Hematopoietic multipotent progenitor cell treated with erythropoietin and hydrocortisone succinate and interleukin-3 and kit ligand, for 4 days (in vitro differentiated cells): ENCODE results near the gene DENND5B.
"Not testable (repeated sequence)": the region's sequence is repeated elsewhere in the genome, so short reads cannot be mapped to it uniquely, and the experiment has no call there.

Experiments
- DNase-seq: peaks from one replicate; pipeline ENCODE4 v3.0.0-alpha.2; 2015

DENND5B gene

DNA sequence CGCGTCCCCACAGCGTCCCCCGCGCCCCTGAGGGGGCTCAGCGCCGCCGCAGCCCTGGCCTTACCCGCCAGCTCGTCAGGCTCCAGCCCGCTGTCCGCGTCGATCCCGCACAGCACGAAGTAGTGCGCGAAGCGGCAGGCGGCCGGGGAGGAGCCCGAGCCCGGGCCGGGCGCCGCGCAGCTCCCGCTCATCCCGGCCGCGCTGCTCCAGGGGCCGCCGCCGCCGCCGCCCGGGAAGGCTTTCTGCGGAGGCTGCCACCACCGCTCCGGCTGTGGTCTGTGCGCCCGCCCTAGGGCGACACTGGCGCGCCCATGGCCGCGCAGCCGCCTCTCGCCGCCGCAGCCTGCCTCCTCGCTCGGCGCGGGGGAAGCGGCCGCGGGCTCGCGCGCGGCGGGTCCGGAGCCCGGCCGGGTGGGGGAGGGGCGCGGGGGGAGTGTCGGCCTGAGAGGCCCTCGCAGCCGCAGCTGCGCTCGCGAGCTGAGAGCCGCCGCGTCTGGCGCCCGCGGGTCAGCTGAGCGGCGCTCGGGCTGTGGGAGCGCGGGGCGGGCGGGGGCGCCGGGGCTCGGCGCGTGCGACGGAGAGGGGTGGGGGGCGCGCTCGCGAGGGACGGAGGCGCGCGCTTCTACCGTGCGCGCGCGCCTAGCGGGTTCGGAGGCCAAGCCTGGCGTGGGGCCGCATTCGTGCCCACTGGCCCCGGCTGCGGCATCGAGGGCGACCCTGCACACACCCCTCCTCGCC lies at the start of gene DENND5B:
Gene DENND5B, minus strand, starts transcription at position 495 of the 738 bp plus-strand sequence. Its CDS starts 304 bp downstream, at position 191.
- DNase-seq = peak; percentile 81

DNA sequence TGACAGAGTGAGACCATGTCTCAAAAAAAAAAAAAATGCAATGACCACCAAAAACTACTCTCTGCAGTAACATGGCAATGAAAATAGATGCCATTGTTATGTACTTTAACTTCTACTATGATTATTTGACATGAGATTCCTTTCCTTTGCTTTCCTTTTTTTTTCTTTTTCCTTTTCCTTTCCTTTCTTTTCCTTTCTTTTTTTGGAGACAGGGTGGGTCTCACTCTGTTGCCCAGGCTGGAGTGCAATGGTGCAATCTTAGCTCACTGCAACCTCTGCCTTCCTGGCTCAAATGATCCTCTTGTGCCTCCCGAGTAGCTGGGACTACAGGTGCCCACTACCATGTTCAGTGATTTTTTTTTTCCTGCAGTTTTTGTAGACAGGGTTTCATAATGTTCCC lies 43.7 kb upstream of the DENND5B start:
- no peak for DNase-seq

DNA sequence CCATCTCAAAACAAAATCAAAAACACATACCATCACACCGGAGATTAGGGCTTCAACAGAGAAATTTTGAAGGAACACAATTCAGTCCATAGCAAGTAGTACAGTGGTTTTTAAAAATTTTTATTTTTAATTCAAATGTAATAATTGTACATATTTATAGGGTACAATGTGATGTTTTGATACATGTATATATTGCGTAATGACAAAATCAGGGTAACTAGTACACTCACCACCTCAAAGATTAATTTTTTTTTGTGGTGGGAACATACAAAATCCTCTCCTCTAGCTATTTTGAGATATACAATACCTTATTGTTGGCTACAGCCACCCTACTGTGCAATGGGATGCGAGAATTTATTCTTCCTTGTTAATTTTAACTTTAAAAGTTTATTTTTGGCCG lies 42.5 kb upstream of the DENND5B start:
- DNase-seq = no peak

DNA sequence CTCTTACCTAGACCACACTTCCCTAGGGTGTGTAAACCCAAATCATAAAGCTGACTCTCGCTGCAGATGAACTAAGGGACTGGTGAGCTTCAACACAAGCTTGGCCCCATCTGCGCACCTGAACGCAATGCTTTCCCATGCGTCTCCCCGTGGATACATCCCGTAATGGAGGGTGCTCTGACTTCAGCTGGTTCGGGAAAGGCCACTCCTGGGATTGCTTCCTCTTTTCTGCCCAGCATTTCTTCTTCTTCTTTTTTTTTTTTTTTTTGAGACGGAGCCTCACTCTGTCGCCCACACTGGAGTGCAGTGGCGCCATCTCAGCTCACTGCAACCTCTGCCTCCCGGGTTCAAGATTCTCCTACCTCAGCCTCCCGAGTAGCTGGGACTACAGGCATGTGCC lies 40.9 kb upstream of the DENND5B start:
- no peak for DNase-seq

DNA sequence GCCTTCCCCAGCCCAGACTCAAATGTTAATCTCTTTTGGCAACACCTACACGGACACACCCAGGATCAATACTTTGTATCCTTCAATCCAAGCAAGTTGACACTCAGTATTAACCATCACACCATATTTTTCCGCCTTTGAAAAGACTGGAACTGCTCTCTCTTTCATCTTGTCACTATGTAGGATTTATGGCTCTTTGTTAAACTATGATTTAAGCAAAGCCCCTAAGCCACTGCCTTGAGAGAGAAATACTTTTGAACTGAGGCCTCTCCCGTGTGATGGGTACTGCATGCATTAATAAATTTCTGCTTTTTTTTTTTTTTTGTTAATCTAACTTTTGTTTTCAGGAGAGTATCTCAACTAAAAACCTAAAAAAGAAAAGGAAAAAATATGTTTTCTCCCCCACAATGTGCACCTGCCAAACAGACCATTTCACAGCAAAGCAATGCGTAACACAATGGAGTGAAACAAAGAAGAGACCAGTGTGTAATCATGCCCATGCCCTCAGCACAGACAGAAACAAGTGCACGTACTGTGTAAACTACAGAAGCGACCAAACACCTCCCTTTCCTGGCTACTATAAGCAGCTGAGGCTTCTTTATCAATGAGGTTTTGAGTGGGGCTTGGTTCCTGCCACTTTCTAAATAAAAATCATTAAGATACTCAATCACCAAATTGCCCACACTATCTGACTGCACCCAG lies 40.2 kb upstream of the DENND5B start:
- no peak for DNase-seq

DNA sequence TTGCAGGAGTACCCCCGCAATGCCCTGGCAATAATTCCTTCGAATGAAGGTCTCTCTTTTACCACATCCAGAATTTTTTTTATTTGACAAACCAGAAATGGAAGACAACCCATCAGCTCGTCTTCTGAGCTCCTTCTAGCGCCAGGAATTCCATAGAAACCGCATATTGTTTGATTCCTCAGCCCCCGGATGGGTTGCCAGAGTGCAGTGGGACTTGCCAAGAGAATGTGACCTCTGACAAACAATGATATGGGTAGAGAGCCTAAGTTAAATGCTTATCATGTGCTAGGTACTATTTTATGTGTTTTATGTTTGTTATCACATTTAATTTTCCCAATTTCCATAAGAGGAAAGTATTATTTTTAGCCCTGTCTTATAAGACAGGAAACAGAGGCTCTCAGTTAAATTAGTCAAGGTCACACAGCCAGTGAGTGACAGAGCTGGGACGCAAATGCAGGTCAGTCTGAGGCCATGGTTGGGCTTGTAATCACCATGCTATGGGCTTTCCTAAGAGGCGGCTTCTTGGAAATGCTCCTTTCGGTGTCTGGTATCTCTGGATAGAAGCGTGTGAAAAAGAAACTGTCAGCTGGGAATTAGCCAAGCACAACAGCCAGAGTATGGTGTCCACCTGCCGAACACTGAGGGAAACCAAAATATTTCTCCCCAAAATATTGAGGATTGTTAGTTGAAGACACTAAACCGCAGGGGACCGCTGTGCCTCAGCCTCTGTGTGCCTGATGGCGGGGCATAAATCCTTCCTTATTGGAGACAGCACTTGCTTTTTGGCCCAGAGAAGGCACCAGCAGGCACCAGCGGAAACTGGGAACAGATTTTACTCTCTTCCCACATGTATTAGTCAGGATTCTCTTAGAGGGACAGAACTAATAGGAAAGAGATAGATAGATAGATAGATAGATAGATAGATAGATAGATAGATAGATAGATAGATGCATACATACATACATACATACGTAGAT lies 39.1 kb upstream of the DENND5B start:
- no peak for DNase-seq

DNA sequence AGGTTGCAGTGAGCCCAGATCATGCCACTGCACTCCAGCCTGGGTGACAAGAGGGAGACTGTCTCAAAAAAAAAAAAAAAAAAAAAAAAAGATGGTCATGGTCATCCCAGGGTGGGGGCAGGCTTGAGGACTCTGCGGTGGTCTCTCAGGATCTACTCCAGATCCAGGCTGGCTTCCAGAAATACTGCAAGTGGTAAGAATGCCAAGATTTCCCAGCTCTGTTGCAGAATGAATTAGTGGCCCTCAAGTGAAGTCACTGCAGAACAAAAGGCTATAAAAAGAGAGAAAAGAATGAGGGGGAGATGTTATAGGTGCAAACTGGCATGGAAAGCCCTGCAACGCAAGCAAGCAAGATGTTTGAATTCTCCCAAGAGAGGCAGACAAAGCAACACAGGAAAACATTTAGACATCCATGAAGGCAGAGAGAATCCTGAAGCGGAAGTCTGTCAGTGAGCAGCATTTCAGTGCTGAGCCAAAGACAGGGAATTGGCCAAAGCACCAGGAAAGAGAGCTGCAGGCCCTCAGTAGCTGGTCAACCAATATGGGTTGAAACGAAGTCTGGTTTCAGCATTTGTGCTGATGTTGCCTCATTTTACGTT lies 36.6 kb upstream of the DENND5B start:
- DNase-seq = no peak

DNA sequence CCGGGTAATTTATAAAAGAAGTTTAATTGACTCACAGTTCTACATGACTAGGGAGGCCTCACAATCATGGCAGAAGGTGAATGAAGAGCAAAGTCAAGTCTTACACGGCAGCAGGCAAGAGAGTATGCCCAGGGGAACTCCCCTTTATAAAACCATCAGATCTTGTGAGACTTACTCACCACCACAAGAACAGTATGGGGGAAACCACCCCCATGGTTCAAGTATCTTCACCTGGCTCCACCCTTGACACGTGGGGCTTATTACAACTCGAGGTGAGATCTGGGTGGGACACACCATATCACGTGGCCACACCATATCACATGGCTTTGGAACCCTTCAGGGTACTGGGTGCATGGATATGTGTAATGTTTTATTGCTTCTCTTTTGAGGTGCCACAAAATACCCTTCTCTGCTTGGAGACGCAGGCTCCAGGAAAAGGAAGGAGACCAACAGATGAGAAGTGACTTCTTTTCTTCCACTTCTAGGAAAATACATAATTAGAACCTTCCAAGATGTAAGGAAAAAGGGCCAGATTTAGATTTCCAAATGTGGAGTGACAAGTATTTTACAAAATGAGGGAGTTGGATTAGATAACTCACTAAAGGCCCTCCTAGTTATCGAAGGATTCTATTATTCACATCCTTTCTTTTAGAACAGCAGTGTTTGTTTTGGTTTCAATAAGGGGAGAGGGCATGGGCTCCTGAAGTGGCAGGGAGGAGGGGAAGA lies 35.5 kb upstream of the DENND5B start:
- no peak for DNase-seq

DNA sequence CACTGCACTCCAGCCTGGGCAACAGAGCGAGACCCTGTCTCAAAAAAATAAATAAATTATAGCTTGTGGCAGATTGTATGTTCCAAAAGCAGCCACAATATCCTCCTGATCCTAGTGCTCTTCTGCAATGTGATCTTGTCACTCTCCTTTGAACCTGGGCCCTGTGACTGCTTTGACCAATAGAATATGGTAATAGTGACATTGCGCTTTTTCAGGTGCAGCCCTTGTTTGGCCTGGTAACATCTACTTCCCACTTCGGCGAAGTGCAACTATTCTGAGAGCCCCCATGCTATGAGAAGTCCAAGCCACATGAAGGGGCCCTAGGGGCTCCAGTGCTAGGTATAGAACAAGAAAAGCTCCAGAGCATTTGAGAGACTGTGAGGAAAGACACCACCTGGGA lies 31.1 kb upstream of the DENND5B start:
- DNase-seq = no peak

DNA sequence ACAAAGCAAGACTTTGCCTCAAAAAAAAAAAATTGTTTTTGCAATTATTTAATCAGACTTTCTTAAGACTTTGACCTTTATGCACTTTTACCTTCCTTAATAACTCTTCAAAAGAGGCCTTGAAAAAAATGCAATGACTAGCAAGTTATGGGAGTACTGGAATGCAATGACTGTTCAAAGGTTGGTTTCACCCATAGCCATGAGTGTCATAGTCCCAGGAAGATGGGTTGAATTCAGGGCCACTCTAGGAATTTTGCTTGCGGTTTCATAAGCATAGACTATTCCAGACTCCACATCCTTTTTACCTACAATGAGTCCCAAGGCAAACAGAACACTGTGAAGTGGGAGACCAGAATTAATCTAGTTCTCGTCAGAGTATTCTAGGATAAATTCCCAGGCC lies 29.4 kb upstream of the DENND5B start:
- no peak for DNase-seq

DNA sequence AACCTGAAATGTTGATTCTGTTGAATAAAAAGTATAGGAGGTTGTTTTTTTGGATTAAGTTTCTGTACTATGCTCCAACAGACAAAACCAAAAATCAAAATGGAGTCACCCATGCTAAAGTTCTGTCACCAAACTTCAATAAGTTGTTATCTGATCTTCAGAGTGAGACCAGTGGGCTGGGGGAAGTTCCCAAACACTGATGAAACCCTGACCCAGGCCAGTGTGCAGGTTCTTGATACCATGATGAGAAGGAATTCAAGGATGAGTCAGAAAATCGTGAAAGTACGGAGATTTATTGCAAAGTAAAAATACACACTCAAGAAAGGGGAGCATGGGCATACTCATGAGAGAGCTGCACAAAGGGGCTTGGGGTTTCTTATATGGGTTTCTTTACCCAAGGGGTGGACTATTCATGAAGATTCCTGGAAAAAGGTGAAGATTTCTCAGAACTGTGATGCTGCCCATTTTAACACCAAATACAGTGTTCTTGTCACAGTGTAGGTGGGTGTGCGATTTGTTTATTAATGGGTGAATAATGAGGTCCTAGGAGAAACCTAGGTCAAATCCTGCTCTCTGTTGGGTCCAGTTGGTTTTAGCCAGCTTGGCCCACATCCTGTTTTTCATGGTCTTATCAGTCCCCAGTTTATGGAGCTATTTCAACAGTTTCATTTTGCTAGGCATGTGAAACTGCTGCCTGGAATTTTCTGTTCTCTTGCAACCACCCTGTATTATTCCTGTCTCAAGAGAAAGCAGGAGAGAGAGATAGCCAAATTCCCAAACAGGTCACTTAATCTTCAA lies 27.5 kb upstream of the DENND5B start:
- DNase-seq = peak; percentile 28

DNA sequence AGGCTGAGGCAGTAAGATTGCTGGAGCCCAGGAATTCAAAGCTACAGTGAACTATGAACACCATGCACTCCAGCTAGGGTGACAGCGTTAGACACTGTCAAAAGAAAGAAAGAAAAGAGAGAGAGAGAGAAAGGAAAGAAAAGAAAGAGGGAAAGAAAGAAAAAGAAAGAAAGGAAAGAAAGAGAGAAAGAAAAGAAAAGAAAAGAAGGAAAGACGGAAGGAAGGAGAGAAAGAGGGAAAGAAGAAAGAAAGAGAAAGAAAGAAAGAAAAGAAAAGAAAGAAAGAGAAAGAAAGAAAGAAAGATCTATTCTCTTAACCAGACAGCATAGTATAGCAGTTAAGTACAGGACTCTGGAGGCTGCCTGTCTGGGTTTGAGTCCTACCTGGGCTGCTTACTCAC lies 21.9 kb upstream of the DENND5B start:
- DNase-seq = no peak

DNA sequence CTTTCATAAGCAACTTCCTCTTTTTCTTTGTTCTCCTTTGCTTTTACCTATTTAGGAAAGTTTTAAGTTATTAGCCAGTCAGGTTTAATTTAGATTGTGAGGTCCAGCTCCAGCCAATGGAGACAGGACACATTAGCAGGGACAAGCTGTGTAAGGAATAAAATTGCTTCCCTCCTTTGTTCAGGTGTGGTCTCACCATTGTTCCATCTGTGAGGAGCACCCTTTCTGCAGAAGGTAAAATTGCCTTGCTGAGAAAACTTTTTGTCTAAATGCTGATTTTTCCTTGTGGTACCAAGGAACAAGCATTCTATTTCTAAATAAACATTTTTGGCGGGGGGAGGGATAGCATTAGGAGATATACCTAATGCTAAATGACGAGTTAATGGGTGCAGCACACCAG lies 17.4 kb upstream of the DENND5B start:
- DNase-seq = not testable (repeated sequence)

DNA sequence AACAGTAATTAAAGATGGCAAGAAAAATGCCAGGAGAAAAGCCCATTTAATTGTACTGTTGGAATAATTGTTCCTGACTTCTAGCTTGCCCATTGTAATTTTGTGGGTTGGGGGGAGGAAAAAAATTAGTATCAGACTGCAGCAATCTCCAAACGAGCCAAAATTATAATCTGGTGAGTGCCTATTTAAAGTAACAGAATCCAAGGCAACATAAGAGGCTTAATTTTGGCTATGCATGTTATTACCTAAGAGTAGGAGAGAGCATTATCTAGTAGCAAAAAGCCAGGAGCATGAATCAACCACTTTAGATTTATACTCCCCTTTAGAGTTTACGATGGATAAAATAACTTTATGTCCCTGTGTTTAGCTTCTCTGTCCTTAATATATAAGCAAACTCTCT lies 14.6 kb upstream of the DENND5B start:
- no peak for DNase-seq

DNA sequence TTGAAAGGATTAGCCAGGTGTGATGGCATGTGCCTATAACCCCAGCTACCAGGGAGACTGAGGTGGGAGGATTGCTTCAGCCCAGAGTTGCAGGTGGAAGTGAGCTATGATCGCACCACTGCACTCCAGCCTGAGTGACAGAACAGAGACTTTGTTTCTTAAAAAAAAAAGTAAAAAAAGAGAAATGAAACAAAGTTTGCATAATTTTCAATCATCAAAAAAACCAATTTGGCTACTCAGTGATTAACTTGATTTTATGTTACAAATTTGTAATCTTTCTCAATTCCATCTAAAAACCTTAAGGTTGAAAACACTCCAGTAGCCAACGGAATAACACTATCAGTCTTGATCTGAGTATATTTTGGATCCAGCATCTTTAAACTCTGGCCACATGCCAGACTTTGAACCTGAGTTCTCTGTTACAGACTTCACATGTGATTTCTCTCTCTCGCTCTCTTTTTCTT lies 12.6 kb upstream of the DENND5B start:
- no peak for DNase-seq

DNA sequence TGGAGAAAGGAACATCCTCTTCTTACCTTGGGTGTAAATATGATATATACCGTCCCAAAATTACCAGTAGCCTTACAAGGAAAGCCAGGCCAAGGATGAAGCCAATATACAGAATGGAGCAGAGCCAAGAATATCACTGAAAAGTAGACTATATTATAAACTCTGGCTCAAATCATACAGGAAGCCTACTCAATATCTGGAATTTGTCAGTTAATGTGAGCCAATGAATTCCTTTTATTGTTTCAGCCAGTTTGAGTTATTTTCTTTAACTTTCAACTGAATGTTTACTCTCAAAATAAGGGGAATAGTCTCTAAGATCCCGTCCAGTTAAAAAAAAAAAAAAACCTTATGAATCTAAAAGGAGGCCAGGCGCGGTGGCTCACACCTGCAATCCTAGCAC lies 9.8 kb upstream of the DENND5B start:
- DNase-seq = no peak

DNA sequence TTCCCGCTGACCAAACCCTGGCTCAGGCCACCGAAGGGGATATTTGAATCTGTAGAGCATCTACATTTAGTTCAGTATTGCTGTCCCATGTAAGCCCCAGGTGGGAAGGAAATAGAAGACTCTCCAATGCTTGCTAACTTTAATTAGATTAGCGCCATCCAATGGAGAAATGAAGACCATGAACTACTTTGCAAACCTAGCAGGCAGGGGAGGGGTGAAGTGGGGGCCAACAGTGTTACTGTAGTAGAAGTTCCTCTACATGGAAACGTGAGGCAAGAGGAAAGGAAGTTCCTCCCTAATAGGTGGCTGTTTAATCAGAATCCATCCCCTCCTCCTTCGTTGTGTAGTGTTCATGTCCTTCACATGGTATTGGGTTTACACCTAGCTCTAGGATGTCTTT lies 9.3 kb upstream of the DENND5B start:
- peak; percentile 16 for DNase-seq

DNA sequence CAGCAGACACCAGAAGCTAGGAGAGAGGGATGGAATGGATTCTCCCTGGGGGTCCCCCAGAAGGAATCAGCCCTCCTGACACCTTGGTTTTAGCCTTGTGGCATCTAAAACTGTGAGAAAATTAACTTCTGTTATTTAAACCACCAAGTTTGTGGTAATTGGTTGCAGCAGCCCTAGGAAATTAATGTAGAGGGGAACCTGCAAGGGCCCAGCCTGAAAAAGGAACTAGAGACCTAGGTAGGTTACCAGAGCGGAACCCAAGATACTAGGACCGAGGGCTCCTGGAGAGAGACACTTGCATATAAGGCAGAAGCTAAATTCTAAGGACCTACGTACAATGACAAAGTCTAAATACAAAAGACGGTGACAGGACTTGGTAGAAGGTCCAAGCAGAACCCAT lies 8.1 kb upstream of the DENND5B start:
- no peak for DNase-seq

DNA sequence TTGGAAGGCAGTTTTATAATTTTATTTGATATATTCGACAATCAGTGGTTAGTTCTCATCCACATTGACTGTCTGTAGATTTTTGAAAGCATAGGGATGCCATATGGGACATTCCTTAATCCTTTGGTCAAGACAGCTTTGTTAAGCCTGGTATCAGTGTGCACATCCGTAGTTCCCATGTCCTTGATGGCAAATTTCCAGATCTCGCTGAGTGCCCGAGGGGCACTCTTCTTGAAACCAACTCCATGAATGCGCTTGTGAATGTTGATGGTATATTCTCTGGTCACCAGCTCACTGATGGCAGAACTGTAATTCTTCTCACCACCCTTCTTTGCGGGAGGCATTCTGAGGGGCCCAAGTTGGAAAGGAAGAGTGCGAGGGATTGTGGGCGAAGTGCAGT lies 6.1 kb upstream of the DENND5B start:
- no peak for DNase-seq

DNA sequence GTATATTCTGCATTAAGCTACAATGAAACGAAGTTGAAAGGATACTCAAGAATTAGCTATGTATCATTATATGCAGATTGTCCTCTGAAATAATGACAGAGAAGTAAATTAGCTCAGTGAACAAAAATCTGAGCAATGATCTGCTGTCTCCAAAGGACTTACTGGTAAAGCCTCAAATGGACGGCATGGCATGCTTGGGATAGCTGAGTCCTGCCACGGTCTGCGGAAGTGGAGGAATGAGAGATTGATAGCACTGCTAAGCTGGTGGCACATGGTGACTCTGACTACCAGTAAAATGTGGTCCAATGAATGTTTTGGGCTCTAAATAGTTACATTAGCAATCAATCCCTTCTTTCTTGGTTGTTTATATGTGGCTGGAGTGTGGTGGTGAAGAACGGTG lies 3.7 kb upstream of the DENND5B start:
- DNase-seq = no peak

DNA sequence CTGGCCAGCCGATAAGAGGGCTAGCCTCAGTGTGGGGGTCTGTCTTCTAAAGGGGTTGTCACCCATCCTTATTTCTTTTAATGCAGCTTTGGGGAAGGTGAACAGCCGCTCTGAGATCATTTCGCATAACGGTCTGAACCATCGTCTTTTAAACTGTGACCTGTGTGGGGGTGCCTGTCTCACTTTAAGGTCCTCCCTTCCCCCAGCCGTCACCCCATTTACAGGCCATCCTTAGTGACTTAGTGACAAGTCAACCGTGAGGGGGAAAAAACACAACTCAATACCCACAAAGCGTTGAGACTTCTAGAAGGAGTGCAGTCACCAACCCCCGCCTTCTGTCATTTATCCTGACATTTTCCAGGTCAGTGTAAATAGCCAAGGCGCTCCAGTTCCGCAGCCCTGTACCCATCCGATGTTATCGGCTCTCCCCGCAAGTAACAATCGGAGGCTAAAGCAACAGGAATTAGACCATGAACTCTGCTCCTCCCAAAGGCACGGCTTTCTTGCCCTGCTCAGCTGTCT lies 505 bp upstream of the DENND5B start:
- DNase-seq = peak; percentile 59
